HG03108 (cell line): ENCODE data around the gene SOX8.

Source experiments
- ATAC-seq: cut with Tn5 transposase; IDR thresholded peaks from one replicate; pipeline ENCODE4 v1.9.1; 2021; ENCODE audit warnings: moderate library complexity; ENCODE audit not compliant: unreplicated experiment

Gene SOX8

DNA sequence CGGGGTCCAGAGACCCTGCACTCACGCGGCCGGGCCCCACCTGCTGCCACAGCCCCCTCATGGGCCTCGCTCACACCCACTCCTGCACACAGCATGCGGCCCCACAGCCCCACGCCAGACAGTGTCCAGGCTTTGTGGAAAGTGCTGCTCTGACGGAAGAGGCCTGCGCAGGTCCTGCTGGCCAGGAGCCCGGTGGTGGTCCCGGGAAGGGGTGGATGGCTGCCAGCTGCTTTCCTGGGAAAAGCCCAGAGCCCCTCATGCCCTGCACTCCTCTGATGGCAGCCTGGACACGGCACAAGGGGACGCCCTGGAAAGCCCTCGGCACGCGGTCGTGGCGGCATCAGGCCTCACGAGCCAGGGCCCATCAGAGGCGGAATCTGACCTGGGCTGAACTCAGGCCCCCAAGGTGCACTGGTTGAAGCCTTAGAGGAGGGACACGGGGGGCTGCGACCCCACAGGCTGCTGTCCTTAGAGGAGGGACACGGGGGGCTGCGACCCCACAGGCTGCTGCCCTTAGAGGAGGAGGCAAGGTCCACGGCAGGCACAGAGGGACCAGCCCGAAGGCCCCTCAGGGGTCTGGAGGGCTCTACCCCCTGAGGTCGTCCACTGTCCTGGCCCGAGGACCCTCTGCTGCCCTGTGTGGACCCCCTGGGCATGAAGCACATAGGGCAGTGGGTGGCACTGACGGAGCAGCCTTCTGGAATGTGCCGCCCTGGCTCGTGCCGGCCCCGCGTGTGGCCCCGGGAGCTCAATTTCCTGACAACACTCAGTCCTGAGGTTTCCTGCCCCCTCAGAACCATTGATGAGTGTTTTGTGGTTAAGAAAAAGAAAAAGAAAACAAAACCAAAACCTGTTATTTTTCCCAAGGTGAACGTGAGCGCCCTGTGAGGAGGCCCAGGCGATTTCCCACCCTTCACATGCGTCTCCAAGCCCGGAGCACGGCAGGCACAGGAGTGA, 22.1 kb downstream of the SOX8 start:
- no peak for ATAC-seq

DNA sequence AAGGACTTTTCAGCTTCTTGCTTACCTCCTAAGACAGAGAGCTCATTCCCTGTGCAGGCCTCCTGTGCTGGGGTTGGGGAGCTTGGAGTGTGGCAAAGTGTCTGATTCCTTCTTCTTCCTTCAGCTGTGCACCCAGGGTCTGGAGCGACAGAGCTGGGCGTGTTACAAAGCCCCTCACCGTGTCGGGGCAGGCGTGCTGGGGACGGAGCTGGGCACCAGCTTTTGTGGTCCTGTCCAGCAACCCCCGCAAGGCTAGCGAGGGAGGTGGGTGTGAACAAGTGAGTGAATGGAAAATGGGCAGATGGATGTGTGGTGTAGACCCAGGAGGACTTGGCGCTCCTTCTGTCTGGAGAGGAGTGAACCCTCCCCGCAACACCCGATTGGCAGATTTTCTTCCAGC, 23.7 kb downstream of the SOX8 start:
- ATAC-seq: no peak

- ATAC-seq: no peak
These were observed 25.2 kb downstream of the SOX8 start for GRCh38 chr16:1006781-1007180.

DNA sequence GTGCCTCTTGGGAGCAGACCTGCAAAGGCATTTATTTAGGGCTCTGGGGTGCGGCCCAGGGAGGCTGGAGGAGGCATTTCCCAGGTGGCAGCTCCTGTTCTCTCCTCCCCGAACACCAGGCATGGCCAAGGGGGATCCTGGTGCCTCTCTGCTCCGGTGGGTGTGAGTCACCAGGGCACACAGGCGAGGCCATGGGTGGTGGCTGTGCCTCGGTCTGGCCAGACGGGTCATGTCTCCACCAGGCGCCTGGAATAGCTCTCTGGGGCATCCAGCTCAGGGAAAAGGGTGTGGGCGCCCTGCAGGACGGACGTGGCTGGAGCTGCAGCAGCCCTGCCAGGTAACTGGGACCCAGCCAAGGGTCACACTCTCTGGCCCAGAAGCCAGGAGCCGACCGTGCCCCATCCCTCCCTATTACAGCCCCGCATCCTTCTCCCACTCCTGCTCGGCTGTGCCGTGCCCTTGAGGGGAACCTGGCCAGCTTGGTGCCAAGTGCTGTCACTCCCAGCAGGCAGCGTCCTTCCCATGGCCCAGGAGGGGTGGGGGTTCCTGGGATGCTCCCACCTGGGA, 25.8 kb downstream of the SOX8 start:
- no peak for ATAC-seq

DNA sequence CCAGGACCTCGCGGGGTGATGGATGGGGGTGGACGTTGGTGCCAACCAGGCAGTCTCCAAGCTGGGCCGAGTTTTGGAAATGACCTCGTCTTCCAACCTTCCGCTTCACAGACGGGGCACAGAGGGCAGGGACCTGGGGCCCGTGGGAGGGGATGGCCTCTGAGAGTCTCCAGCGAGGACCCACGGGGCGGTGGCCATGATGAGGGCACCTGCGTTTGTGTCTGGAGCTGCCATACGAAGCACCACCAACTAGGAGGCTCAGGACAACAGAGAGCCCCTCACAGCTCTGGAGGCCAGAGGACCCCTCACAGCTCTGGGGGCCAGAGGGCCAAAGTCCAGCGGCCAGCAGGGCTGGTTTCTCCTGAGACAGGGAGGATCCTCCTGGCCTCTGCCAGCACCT, 26.5 kb downstream of the SOX8 start:
- no peak for ATAC-seq

DNA sequence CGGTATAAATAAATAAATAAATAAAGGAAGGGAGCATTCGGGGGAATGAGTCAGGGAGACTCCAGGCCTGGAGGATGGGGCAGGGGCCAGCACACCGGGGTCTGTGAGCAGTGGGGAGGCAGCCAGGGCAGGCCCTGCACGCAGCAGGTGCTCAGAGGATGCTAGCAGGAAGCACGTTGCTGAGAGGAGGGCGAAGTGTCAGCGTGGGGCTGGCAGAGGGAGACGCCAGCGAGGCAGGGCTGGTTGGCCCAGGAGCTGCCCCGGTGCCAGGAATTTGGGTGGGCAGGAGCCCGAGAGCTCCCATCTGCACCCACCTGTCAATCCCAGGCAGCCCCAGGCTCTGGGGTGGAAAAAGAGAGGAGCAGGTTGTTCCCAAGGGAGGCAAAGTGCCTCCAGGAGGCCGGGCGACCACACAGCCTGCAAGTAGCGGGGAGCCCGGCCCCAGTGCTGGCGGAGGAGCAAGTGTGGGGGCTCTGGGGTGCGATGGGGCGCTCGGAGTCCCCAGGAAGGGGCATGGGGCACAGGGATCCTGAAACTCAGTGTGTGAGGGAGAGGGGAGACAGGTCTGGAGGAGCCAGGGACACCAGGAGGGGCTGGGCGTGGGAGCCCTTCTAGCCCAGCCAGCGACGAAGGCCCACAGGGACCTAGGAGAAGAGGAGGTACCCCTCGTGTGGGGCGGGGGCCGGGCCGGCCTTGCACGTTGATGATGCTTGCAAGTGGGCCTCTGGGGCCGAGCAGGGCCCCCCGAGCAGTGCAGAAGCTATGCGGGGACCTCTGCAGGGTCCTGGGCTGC, 28.0 kb downstream of the SOX8 start:
- ATAC-seq: no peak

DNA sequence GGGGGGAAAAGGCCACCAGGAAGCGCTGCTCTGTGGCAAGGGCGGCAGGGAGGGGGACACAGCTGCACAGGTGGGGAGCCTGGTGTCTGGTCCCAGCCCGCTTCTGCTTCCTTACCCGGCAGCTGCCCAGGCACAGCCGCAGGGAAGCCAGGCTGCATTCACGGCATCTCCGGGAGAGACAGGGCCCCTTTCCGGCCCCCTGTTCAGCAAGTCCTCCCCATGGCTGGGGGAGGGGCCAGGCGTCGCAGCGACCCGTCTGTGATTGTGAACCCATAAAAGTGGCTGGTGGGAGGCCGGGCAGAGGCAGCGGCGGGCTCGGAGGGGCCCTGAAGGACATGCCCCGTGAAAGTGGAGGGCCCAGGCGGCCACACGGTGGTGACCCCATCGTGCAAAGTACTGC, 28.7 kb downstream of the SOX8 start:
- no peak for ATAC-seq

GRCh38 chr16:1010815-1011214, 29.2 kb downstream of the SOX8 start:
- ATAC-seq: no peak

- no peak for ATAC-seq
These were observed 29.9 kb downstream of the SOX8 start for GRCh38 chr16:1011316-1012082.

- ATAC-seq: no peak
These were observed 30.6 kb downstream of the SOX8 start for GRCh38 chr16:1012135-1012534.

DNA sequence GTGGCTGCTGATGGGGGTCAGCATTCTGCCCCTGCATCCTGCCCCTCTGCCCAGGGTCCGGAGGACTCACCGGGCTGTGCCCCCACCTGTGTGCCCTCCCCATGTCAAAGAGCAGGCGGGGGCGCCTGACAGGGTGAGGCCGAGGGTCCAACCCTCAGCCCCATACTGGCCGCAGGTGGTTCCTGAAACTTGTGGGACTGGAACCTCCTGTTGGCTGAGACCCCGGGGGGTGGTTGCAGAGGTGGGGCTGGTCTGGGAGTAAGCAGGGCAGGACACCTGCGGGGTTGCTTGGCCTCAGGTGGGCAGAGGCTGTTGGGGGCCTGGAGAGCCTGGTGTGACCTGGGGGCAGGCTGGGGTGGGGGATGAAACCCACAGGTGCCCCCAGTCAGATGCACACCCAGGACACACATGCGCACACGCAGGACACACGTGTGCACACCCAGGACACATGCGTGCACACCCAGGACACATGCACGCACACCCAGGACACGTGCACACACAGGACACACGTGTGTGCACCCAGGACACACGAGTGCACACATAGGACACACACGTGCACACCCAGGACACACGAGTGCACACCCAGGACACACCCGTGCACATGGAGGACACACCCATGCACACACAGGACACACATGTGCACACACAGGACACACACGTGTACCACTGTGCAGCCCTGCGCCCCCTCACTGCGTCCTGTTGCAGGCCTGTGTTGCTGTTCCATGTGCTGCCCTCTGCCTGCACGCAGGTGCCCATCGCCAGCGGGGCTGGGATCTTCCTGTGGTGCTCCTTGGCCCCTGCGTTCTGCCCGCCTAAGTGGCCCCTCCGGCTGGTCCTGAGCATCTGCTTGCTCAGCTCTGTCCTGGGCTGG, 31.4 kb downstream of the SOX8 start:
- no peak for ATAC-seq

DNA sequence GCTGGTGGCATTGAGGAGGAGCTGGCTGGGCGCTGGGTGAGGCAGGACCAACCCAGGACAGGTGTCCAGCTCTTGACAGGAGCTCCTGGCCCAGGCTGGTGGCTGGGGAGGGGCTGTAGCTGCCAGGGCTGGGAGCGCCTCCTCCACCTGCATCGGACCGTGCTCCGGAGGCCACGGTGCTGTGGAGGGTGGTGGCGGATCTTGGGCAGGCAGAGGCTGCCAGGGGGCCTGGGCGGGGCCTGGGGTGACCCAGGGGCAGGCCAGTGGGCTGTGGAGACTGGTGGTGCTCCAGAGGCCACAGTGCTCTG, 32.0 kb downstream of the SOX8 start:
- ATAC-seq: no peak

- no peak for ATAC-seq
These were observed 32.7 kb downstream of the SOX8 start for GRCh38 chr16:1014221-1014620.

GRCh38 chr16:1014771-1015495, 33.4 kb downstream of the SOX8 start:
- ATAC-seq: no peak

DNA sequence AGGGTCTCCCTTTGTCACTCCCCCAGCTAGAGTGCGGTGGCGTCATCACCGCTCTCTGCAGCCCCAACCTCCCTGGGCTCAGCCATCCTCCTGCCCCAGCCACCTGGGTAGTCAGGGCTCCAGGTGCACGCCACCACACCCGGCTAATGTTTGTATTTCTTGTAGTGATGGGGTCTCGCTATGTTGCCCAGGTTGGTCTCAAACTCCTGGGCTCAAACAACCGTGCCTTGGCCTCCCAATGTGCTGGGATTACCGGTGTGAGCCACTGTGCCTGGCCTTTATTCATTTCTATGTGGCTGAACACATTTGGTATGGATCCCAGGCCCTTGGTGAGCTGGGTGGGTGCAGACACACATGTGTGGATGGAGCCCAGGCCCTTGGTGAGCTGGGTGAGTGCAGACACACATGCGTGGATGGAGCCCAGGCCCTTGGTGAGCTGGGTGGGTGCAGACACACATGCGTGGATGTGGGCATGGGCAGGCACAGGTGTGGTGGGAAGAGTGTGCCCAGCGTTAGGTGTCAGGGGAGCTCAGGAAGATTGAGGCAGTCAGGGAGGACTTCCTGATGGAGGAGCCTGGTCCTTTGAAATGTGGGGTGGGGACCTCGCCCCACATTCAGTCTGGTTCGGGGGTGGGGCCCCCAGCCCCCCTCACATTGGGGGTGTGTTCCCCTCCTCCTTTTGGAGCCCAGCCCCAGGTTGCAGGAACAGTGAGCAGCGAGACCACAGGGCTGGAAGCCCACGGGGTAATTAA, 37.1 kb downstream of the SOX8 start:
- ATAC-seq: no peak

DNA sequence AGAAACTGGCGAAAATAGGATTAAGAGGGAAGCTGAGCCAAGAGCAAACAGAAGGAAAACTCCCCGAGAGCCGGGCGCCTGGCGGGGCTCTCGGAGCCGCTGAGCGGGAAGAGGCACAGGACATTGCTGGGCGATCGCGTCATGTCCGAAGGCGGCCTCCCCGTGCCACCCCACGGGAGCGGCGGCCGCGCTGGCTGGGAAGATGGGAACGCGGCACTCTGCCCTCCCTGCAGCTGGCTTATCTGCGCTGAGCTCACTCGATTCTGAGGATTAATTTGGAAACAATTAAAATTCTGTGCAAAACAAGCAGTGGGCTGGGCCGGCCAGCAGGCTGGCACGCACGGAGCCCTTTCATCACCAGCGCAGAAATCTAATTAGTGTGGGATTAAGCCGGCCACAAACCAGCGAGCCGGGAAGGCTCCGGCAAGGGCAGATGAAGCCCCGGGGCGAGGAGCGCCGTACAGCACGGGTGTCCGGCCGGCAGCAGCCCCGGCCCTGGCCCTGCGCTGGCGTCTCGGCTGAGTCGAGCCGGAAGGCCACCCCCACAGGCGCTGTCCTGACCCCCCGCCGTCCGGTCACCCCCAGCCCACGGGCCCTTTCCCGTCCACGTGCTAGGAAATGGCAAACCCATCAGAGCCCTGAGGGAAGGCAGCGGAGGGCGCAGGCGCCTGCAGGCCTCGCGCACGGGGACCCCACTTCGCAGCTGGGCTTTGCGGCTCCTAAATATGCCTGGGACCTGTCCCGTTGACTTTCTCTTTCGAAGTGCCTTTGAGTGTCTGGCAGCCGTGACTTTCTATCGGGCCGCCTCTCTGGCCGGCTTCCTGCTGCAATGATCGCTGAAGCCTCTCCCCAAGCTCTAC, 37.9 kb downstream of the SOX8 start:
- no peak for ATAC-seq

DNA sequence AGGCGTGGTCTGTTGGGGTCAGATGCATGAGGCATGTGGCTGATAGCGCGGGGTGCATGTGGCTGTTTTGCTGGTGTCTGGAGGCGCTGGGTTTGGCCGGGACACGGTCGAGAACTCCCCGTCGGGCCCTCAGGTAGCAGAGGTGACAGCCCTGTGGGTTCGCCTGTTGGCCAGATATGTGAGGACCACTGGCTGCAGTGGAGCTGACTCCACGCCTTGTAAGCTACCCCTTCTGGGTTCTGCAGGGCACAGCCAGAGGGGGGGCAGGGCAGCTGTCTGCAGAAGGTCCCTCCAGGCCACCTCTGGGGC, 38.5 kb downstream of the SOX8 start:
- ATAC-seq: no peak

GRCh38 chr16:1020591-1020990, 39.0 kb downstream of the SOX8 start:
- no peak for ATAC-seq
